Measurements from ENCODE around the gene TAF6.

The TAF6 gene

DNA sequence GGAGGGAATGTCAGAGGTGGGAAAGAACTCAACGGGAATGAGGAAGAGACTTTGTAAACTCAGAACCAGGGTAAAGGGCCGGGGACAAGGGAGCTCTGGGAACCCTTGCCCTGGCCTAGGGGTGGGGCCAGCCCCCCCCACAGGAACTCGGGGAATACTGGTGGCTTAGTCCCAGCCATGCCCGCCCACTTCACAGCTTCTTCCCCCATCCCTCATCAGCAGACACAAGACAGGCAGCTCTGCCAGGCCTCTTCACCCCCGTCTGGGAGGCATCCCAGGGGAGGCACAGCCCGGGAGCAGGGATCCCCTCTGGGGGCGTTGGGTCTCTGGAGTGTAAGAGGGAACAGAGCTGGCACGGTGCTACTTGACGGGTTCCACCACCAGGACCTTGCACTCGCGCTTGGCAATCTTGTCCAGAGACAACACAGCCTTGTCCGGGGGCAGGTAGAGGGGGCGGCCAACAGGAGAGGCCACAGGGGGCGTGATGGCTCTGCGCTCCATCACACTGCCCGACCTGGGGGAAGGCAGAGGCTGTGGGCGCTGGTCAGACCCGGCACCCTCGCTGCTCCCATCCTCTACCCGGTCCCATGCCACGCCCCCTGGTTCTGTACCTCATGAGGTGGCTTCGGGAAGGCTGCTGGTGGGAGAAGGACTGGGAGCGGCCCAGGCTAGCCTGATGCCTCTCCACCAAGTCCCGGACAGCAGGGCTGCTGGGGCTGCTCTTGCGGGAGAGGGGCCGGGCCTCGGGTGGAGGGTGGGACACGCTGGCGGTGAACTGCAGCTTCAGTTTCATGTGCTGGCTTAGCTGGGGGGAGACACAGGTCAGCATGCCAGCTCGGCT, 35.7 kb upstream of the TAF6 start (continued):
- TF ChIP-seq ZFHX2 (tag by site-specific recombination; conservative IDR thresholded peaks at IDR 0.05) (peak; percentile 81), ZNF513 (tag by site-specific recombination; IDR thresholded peaks at IDR 0.05) (no peak), ZNF624 (tag by site-specific recombination; IDR thresholded peaks at IDR 0.05) (no peak), ZIC2 (tag by site-specific recombination; IDR thresholded peaks at IDR 0.05) (peak; percentile 77), ZNF621 (tag by site-specific recombination; IDR thresholded peaks at IDR 0.05) (no peak), ZNF292 (tag by site-specific recombination; IDR thresholded peaks at IDR 0.05; ENCODE audit: borderline replicate concordance, low read depth) (no peak), HOXD13 (CRISPR knock-in tag; IDR thresholded peaks at IDR 0.05; ENCODE audit: borderline replicate concordance) (no peak), MZF1 (tag by site-specific recombination; IDR thresholded peaks at IDR 0.05; ENCODE audit: borderline replicate concordance) (no peak)
- TF ChIP-seq, protein P1, sequence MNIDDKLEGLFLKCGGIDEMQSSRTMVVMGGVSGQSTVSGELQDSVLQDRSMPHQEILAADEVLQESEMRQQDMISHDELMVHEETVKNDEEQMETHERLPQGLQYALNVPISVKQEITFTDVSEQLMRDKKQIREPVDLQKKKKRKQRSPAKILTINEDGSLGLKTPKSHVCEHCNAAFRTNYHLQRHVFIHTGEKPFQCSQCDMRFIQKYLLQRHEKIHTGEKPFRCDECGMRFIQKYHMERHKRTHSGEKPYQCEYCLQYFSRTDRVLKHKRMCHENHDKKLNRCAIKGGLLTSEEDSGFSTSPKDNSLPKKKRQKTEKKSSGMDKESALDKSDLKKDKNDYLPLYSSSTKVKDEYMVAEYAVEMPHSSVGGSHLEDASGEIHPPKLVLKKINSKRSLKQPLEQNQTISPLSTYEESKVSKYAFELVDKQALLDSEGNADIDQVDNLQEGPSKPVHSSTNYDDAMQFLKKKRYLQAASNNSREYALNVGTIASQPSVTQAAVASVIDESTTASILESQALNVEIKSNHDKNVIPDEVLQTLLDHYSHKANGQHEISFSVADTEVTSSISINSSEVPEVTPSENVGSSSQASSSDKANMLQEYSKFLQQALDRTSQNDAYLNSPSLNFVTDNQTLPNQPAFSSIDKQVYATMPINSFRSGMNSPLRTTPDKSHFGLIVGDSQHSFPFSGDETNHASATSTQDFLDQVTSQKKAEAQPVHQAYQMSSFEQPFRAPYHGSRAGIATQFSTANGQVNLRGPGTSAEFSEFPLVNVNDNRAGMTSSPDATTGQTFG (tag by site-specific recombination; IDR thresholded peaks at IDR 0.05; ENCODE audit: borderline replicate concordance) = no peak

DNA sequence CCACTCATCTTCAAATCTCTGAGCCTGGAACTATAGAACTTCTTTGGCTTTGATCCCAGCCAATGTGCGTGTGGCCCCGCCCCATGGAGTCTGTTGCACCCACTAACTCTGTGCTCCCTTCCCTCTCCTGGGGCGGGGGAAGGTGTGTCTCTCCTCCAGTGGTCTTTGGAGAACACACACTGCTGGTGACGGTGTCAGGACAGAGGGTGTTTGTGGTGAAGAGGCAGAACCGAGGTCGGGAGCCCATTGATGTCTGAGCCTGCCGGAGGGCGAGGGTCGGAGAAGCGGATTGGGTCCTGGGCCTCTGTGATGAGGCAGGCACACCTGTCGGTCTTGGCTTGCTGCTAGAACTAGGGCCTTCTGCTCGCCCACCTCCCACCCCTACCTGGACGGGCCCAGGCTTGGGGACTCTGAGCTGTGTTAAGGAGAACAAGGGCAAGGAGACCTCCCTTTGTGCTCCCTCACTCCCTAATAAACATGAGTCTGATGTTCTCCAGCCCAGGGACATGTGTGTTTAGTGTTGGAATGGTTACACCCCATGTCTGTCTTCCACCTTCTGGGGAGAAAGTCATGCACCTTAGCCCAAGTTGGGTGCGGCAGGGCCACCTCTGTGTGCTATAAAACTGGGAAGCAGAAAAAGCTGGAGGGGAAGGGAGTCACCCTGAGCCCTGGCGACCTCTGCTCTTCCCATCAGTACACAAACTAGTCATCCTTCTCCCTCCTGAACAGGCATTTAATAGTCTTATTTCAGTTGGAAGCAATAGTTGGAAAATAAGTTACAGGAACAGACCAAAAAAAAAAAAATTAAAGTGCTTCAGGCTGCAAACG, 34.8 kb upstream of the TAF6 start:
- Histone ChIP-seq H3K9me3 (ENCODE audit: control insufficient read depth, insufficient read depth, low read depth, low read length) (no peaks in the 10 kb centered on the region), H3K27ac (ENCODE audit: extremely low read depth, low read depth, low read length) (no peak overlapping the region; the same call in 1 of the 2 replicates), H3K4me3 (ENCODE audit: low read depth, low read length) (no peak overlapping the region), H3K4me1 (ENCODE audit: control insufficient read depth, insufficient read depth, low read length) (peaks cover 7% of the 10 kb centered on the region), H3K36me3 (ENCODE audit: control insufficient read depth in 2 of 2, insufficient read depth in 1 of 2, low read length in 2 of 2) (peaks cover 15 to 56% of the 10 kb centered on the region in 2 experiments; a peak in 2 of 3 replicates)
- ChIA-PET CTCF (interaction anchor here (0.5 to 1.1 kb wide), 2 partner anchors 31 to 201 kb away, joined by 3 to 5 read pairs; no protein-coding TSS in a partner anchor), POLR2A (no interaction called here)
- TF ChIP-seq SCRT2 (tag by site-specific recombination; IDR thresholded peaks at IDR 0.05) = peak; percentile 97
- TF ChIP-seq SP2 (tag by site-specific recombination; IDR thresholded peaks at IDR 0.05) = peak; percentile 76
- no peak for TF ChIP-seq ZSCAN30 (tag by site-specific recombination; IDR thresholded peaks at IDR 0.05)
- TF ChIP-seq, protein P2, sequence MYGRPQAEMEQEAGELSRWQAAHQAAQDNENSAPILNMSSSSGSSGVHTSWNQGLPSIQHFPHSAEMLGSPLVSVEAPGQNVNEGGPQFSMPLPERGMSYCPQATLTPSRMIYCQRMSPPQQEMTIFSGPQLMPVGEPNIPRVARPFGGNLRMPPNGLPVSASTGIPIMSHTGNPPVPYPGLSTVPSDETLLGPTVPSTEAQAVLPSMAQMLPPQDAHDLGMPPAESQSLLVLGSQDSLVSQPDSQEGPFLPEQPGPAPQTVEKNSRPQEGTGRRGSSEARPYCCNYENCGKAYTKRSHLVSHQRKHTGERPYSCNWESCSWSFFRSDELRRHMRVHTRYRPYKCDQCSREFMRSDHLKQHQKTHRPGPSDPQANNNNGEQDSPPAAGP (tag by site-specific recombination; IDR thresholded peaks at IDR 0.05) = peak; percentile 26; the same call in 1 of the 2 replicates
- TF ChIP-seq ZNF391 (tag by site-specific recombination; IDR thresholded peaks at IDR 0.05; ENCODE audit: borderline replicate concordance, low read depth) = no peak
- TF ChIP-seq KLF1 (tag by site-specific recombination; IDR thresholded peaks at IDR 0.05) = peak; percentile 75
- TF ChIP-seq ZBTB17 (tag by site-specific recombination; IDR thresholded peaks at IDR 0.05) = peak; percentile 93
- TF ChIP-seq KLF8 (tag by site-specific recombination; IDR thresholded peaks at IDR 0.05) = no peak
- no peak for TF ChIP-seq ZNF2 (tag by site-specific recombination; IDR thresholded peaks at IDR 0.05)
- peak; percentile 94 for TF ChIP-seq ZBTB20 (tag by site-specific recombination; IDR thresholded peaks at IDR 0.05)
- TF ChIP-seq ZNF10 (tag by site-specific recombination; IDR thresholded peaks at IDR 0.05) = peak; percentile 47; the same call in 1 of the 2 replicates
- peak; percentile 26 for TF ChIP-seq IKZF3 (tag by site-specific recombination; IDR thresholded peaks at IDR 0.05)
- no peak for TF ChIP-seq ZNF416 (tag by site-specific recombination; IDR thresholded peaks at IDR 0.05)
- no peak for TF ChIP-seq ZNF626 (tag by site-specific recombination; IDR thresholded peaks at IDR 0.05)
- TF ChIP-seq, protein P3, sequence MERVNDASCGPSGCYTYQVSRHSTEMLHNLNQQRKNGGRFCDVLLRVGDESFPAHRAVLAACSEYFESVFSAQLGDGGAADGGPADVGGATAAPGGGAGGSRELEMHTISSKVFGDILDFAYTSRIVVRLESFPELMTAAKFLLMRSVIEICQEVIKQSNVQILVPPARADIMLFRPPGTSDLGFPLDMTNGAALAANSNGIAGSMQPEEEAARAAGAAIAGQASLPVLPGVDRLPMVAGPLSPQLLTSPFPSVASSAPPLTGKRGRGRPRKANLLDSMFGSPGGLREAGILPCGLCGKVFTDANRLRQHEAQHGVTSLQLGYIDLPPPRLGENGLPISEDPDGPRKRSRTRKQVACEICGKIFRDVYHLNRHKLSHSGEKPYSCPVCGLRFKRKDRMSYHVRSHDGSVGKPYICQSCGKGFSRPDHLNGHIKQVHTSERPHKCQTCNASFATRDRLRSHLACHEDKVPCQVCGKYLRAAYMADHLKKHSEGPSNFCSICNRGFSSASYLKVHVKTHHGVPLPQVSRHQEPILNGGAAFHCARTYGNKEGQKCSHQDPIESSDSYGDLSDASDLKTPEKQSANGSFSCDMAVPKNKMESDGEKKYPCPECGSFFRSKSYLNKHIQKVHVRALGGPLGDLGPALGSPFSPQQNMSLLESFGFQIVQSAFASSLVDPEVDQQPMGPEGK (tag by site-specific recombination; IDR thresholded peaks at IDR 0.05) = 0 out of 2 replicates have a peak, but pooled peaks have one; percentile 34
- TF ChIP-seq ZNF544 (tag by site-specific recombination; IDR thresholded peaks at IDR 0.05) = no peak
- TF ChIP-seq WT1 (tag by site-specific recombination; IDR thresholded peaks at IDR 0.05) = peak; percentile 78

Measured in HEK293 (cell line).